Activated naive CD4-positive, alpha-beta T cell treated with anti-CD3 and anti-CD28 coated beads for 36 hours (primary cell): ENCODE results near the gene XYLT1. TPM values are rescaled to one million over a fixed set of nuclear protein-coding genes. Genes with fewer than 3 reads are reported as not detected.

Experiments
- CTCF ChIA-PET: fragments of 350-600 bp; sonication (Branson Sonifier 250); formaldehyde crosslinking; loops from one replicate; lab custom pipeline; 2021; ENCODE audit warnings: antibody characterized with exemption; lab: Charles Lee
- DNase-seq: peaks from one replicate; pipeline ENCODE4 v3.0.0-alpha.2; 2020
- H3K27ac Mint-ChIP-seq: one replicate; pipeline ENCODE4 v1.8.0; 2021; ENCODE audit warnings: mild to moderate bottlenecking, mixed read lengths
- H3K27me3 Mint-ChIP-seq: one replicate; pipeline ENCODE4 v1.8.0; 2021; ENCODE audit warnings: low read depth, mixed read lengths
- H3K36me3 Mint-ChIP-seq: one replicate; pipeline ENCODE4 v1.8.0; 2021; ENCODE audit warnings: low read depth, mixed read lengths
- H3K4me1 Mint-ChIP-seq: one replicate; pipeline ENCODE4 v1.8.0; 2021; ENCODE audit warnings: low read depth, mixed read lengths
- H3K4me3 Mint-ChIP-seq: one replicate; pipeline ENCODE4 v1.8.0; 2021; ENCODE audit warnings: mild to moderate bottlenecking, moderate library complexity, mixed read lengths
- H3K9me3 Mint-ChIP-seq: one replicate; pipeline ENCODE4 v1.8.0; 2021; ENCODE audit warnings: mixed read lengths
- intact Hi-C: fragments of 100-400 bp; cut with micrococcal nuclease; formaldehyde crosslinking; loops from one replicate; pipeline ENCODE4 v1.15.1; 2023
- total RNA-seq, 2 experiments: library from RNA; stranded (reverse); gene quantifications; one replicate each; pipeline ENCODE4 v1.2.3, GENCODE V29; 2021

The XYLT1 gene
- total RNA-seq, 2 experiments from 2014 or later: 3.3 to 4.5 TPM

GRCh38 chr16:17356243-17356933 lies 114.4 kb downstream of the XYLT1 start:
- Mint-ChIP-seq H3K4me1 (peaks cover 52% of the 10 kb centered on the region), H3K36me3 (peaks cover 1% of the 10 kb centered on the region)
- CTCF ChIA-PET: interaction anchor here (0.9 kb wide), 1 partner anchor 10 kb away, joined by 3 read pairs; no protein-coding TSS in a partner anchor

GRCh38 chr16:17354685-17355084 lies 116.1 kb downstream of the XYLT1 start:
- Mint-ChIP-seq H3K9me3 (no peaks in the 10 kb centered on the region), H3K36me3 (peaks cover 1% of the 10 kb centered on the region), H3K27me3 (no peaks in the 10 kb centered on the region), H3K4me3 (no peak overlapping the region), H3K27ac (no peak overlapping the region), H3K4me1 (peaks cover 41% of the 10 kb centered on the region)
- DNase-seq: no peak
- intact Hi-C loops: no loop called here
- CTCF ChIA-PET: no interaction called here

More at GRCh38 chr16:17356243-17356933, 114.4 kb downstream of the XYLT1 start:
- DNase-seq: no peak
- Mint-ChIP-seq H3K27ac (no peak overlapping the region), H3K9me3 (no peaks in the 10 kb centered on the region), H3K27me3 (no peaks in the 10 kb centered on the region), H3K4me3 (no peak overlapping the region)
- intact Hi-C loops: no loop called here

- intact Hi-C loops: no loop called here
- DNase-seq: no peak
- Mint-ChIP-seq H3K9me3 (no peaks in the 10 kb centered on the region), H3K4me3 (no peak overlapping the region), H3K27me3 (no peaks in the 10 kb centered on the region), H3K4me1 (peaks cover 36% of the 10 kb centered on the region), H3K36me3 (peaks cover 1% of the 10 kb centered on the region), H3K27ac (no peak overlapping the region)
- CTCF ChIA-PET: no interaction called here
Observed at GRCh38 chr16:17354141-17354601, 116.6 kb downstream of the XYLT1 start.

- Mint-ChIP-seq H3K4me1 (peaks cover 35% of the 10 kb centered on the region), H3K4me3 (no peak overlapping the region), H3K9me3 (no peaks in the 10 kb centered on the region), H3K27ac (no peak overlapping the region), H3K36me3 (peaks cover 1% of the 10 kb centered on the region), H3K27me3 (no peaks in the 10 kb centered on the region)
- CTCF ChIA-PET: no interaction called here
- no peak for DNase-seq
- intact Hi-C loops: no loop called here
Observed at GRCh38 chr16:17353561-17353960, 117.2 kb downstream of the XYLT1 start.

- no peaks in the 10 kb centered on the region for H3K27me3 Mint-ChIP-seq
- intact Hi-C loops: no loop called here
- no peaks in the 10 kb centered on the region for H3K9me3 Mint-ChIP-seq
- no peak for DNase-seq
- peaks cover 38% of the 10 kb centered on the region for H3K4me1 Mint-ChIP-seq
- no peak overlapping the region for H3K4me3 Mint-ChIP-seq
- CTCF ChIA-PET: interaction anchor here (0.7 kb wide), 1 partner anchor 19 kb away, joined by 3 read pairs; no protein-coding TSS in a partner anchor
- no peak overlapping the region for H3K27ac Mint-ChIP-seq
- no peaks in the 10 kb centered on the region for H3K36me3 Mint-ChIP-seq
Observed at GRCh38 chr16:17351441-17352035, 119.2 kb downstream of the XYLT1 start.

GRCh38 chr16:17350207-17350606 lies 120.6 kb downstream of the XYLT1 start:
- DNase-seq: no peak
- H3K36me3 Mint-ChIP-seq: no peaks in the 10 kb centered on the region
- H3K27me3 Mint-ChIP-seq: no peaks in the 10 kb centered on the region
- H3K27ac Mint-ChIP-seq: no peak overlapping the region
- intact Hi-C loops: no loop called here
- H3K9me3 Mint-ChIP-seq: no peaks in the 10 kb centered on the region
- peaks cover 45% of the 10 kb centered on the region for H3K4me1 Mint-ChIP-seq
- CTCF ChIA-PET: no interaction called here
- H3K4me3 Mint-ChIP-seq: no peak overlapping the region

- Mint-ChIP-seq H3K36me3 (no peaks in the 10 kb centered on the region), H3K9me3 (no peaks in the 10 kb centered on the region), H3K4me3 (no peak overlapping the region), H3K4me1 (peaks cover 55% of the 10 kb centered on the region), H3K27ac (no peak overlapping the region), H3K27me3 (no peaks in the 10 kb centered on the region)
- intact Hi-C loops: no loop called here
- CTCF ChIA-PET: no interaction called here
- DNase-seq: no peak
Observed at GRCh38 chr16:17348826-17349225, 121.9 kb downstream of the XYLT1 start.

GRCh38 chr16:17348042-17348783 lies 122.5 kb downstream of the XYLT1 start:
- Mint-ChIP-seq H3K9me3 (no peaks in the 10 kb centered on the region), H3K36me3 (no peaks in the 10 kb centered on the region), H3K27me3 (no peaks in the 10 kb centered on the region), H3K27ac (no peak overlapping the region), H3K4me3 (no peak overlapping the region), H3K4me1 (peaks cover 61% of the 10 kb centered on the region)
- intact Hi-C loops: no loop called here
- DNase-seq: no peak
- CTCF ChIA-PET: interaction anchor here (1.8 kb wide), 1 partner anchor 12 kb away, joined by 7 read pairs; no protein-coding TSS in a partner anchor

GRCh38 chr16:17347624-17348023 lies 123.1 kb downstream of the XYLT1 start:
- Mint-ChIP-seq H3K4me1 (peaks cover 66% of the 10 kb centered on the region), H3K36me3 (no peaks in the 10 kb centered on the region), H3K4me3 (no peak overlapping the region), H3K27ac (peak overlapping the region; percentile 89), H3K9me3 (no peaks in the 10 kb centered on the region), H3K27me3 (no peaks in the 10 kb centered on the region)
- CTCF ChIA-PET: interaction anchor here (1.1 to 1.8 kb wide), 2 partner anchors 13 to 120 kb away, joined by 3 to 7 read pairs; no protein-coding TSS in a partner anchor
- intact Hi-C loops: loop anchor here (2.0 kb wide), 1 partner anchor 13 kb away; no protein-coding TSS in a partner anchor
- no peak for DNase-seq

- peak overlapping the region; percentile 51 for H3K4me3 Mint-ChIP-seq
- no peaks in the 10 kb centered on the region for H3K36me3 Mint-ChIP-seq
- H3K27ac Mint-ChIP-seq: peak overlapping the region; percentile 89
- H3K27me3 Mint-ChIP-seq: no peaks in the 10 kb centered on the region
- no peaks in the 10 kb centered on the region for H3K9me3 Mint-ChIP-seq
- H3K4me1 Mint-ChIP-seq: peaks cover 67% of the 10 kb centered on the region
- peak; percentile 37 for DNase-seq
- CTCF ChIA-PET: interaction anchor here (0.5 to 1.8 kb wide), 5 partner anchors 10 to 121 kb away, joined by 3 to 7 read pairs (median 3); no protein-coding TSS in a partner anchor
- intact Hi-C loops: loop anchor here (2.0 kb wide), 1 partner anchor 14 kb away; no protein-coding TSS in a partner anchor
Observed at GRCh38 chr16:17346621-17347569, 123.9 kb downstream of the XYLT1 start.

GRCh38 chr16:17345043-17345442 lies 125.7 kb downstream of the XYLT1 start:
- DNase-seq: peak; percentile 37
- no peaks in the 10 kb centered on the region for H3K27me3 Mint-ChIP-seq
- CTCF ChIA-PET: interaction anchor here (0.9 kb wide), 1 partner anchor 17 kb away, joined by 3 read pairs; no protein-coding TSS in a partner anchor
- peaks cover 74% of the 10 kb centered on the region for H3K4me1 Mint-ChIP-seq
- intact Hi-C loops: no loop called here
- no peak overlapping the region for H3K4me3 Mint-ChIP-seq
- H3K36me3 Mint-ChIP-seq: no peaks in the 10 kb centered on the region
- no peaks in the 10 kb centered on the region for H3K9me3 Mint-ChIP-seq
- no peak overlapping the region for H3K27ac Mint-ChIP-seq
